Measurements from ENCODE around the gene CIT. TPM values are rescaled to one million over a fixed set of nuclear protein-coding genes. Genes with fewer than 3 reads are reported as not detected.
A peak's percentile ranks its signal among the peaks of the same experiment; 100 is the strongest.

CIT gene
- total RNA-seq, 1 experiment from 2014 or later, result 58.9 TPM

- Histone ChIP-seq H4K20me1 (ENCODE audit: low read length) (no peaks in the 10 kb centered on the region), H3K4me3 (ENCODE audit: low read length) (no peak overlapping the region), H3K9ac (ENCODE audit: low read length) (no peak overlapping the region), H3K36me3 (ENCODE audit: low read depth, low read length) (peaks cover 23% of the 10 kb centered on the region; the same call in 1 of the 2 replicates), H3K4me1 (ENCODE audit: insufficient read depth, low read length) (peaks cover 10% of the 10 kb centered on the region), H3K27ac (ENCODE audit: low read length) (no peak overlapping the region), H3K4me2 (ENCODE audit: low read length) (no peak overlapping the region), H3K9me2 (replicated peaks; ENCODE audit: low read length) (no peaks in the 10 kb centered on the region), H2AFZ (ENCODE audit: low read length) (no peak overlapping the region), H3K27me3 (ENCODE audit: low read length) (no peaks in the 10 kb centered on the region), H3K9me3 (ENCODE audit: low read length) (no peaks in the 10 kb centered on the region), H3F3A (ENCODE audit: low read length, unreplicated experiment) (no peaks in the 10 kb centered on the region), H3K79me2 (ENCODE audit: low read length) (no peaks in the 10 kb centered on the region)
- TF ChIP-seq CTCF (conservative IDR thresholded peaks at IDR 0.05; ENCODE audit: low read depth, low read length), result no peak
- TF ChIP-seq EZH2phosphoT487 (IDR thresholded peaks at IDR 0.05; ENCODE audit: borderline replicate concordance, low read length), result no peak
- TF ChIP-seq EZH2 (IDR thresholded peaks at IDR 0.05; ENCODE audit: low read length, unreplicated experiment), result no peak
- intact Hi-C loops (cut with micrococcal nuclease), result no loop called here
- BruUV-seq (replicated peaks), result TSS peak; percentile 24
- DNase-seq (no peak), ATAC-seq (no peak)
- POLR2A ChIA-PET (ENCODE audit: unreplicated experiment), result no interaction called here
- CTCF ChIA-PET, result no interaction called here
Observed at GRCh38 chr12:119686355-119686754, 190.8 kb downstream of the CIT start.

- Histone ChIP-seq H3K4me2 (ENCODE audit: low read length) (no peak overlapping the region), H3F3A (ENCODE audit: low read length, unreplicated experiment) (no peaks in the 10 kb centered on the region), H3K79me2 (ENCODE audit: low read length) (no peaks in the 10 kb centered on the region), H3K9me2 (replicated peaks; ENCODE audit: low read length) (no peaks in the 10 kb centered on the region), H4K20me1 (ENCODE audit: low read length) (no peaks in the 10 kb centered on the region), H3K4me1 (ENCODE audit: insufficient read depth, low read length) (peaks cover 10% of the 10 kb centered on the region), H3K27me3 (ENCODE audit: low read length) (no peaks in the 10 kb centered on the region), H3K9me3 (ENCODE audit: low read length) (no peaks in the 10 kb centered on the region), H3K9ac (ENCODE audit: low read length) (no peak overlapping the region), H2AFZ (ENCODE audit: low read length) (no peak overlapping the region), H3K27ac (ENCODE audit: low read length) (no peak overlapping the region), H3K4me3 (ENCODE audit: low read length) (no peak overlapping the region), H3K36me3 (ENCODE audit: low read depth, low read length) (peaks cover 30% of the 10 kb centered on the region)
- CTCF ChIA-PET, result no interaction called here
- TF ChIP-seq EZH2phosphoT487 (IDR thresholded peaks at IDR 0.05; ENCODE audit: borderline replicate concordance, low read length) (no peak), CTCF (conservative IDR thresholded peaks at IDR 0.05; ENCODE audit: low read depth, low read length) (no peak), EZH2 (IDR thresholded peaks at IDR 0.05; ENCODE audit: low read length, unreplicated experiment) (no peak)
- POLR2A ChIA-PET (ENCODE audit: unreplicated experiment), result no interaction called here
- no TSS peak for BruUV-seq (replicated peaks)
- ATAC-seq (no peak), DNase-seq (no peak)
- intact Hi-C loops (cut with micrococcal nuclease), result no loop called here
Observed at GRCh38 chr12:119685375-119685774, 191.7 kb downstream of the CIT start.

- Histone ChIP-seq H3K9me3 (ENCODE audit: low read length) (no peaks in the 10 kb centered on the region), H3K27ac (ENCODE audit: low read length) (no peak overlapping the region), H4K20me1 (ENCODE audit: low read length) (no peaks in the 10 kb centered on the region), H3K9ac (ENCODE audit: low read length) (no peak overlapping the region), H3K27me3 (ENCODE audit: low read length) (no peaks in the 10 kb centered on the region), H3K4me3 (ENCODE audit: low read length) (no peak overlapping the region), H3F3A (ENCODE audit: low read length, unreplicated experiment) (no peaks in the 10 kb centered on the region), H3K9me2 (replicated peaks; ENCODE audit: low read length) (no peaks in the 10 kb centered on the region), H3K4me2 (ENCODE audit: low read length) (no peak overlapping the region), H3K79me2 (ENCODE audit: low read length) (no peaks in the 10 kb centered on the region), H3K4me1 (ENCODE audit: insufficient read depth, low read length) (peaks cover 10% of the 10 kb centered on the region), H2AFZ (ENCODE audit: low read length) (no peak overlapping the region), H3K36me3 (ENCODE audit: low read depth, low read length) (peaks cover 30% of the 10 kb centered on the region)
- intact Hi-C loops (cut with micrococcal nuclease), result no loop called here
- no TSS peak for BruUV-seq (replicated peaks)
- CTCF ChIA-PET, result no interaction called here
- no peak for ATAC-seq
- no peak for DNase-seq
- TF ChIP-seq CTCF (conservative IDR thresholded peaks at IDR 0.05; ENCODE audit: low read depth, low read length), result no peak
- TF ChIP-seq EZH2 (IDR thresholded peaks at IDR 0.05; ENCODE audit: low read length, unreplicated experiment), result no peak
- no peak for TF ChIP-seq EZH2phosphoT487 (IDR thresholded peaks at IDR 0.05; ENCODE audit: borderline replicate concordance, low read length)
- POLR2A ChIA-PET (ENCODE audit: unreplicated experiment), result no interaction called here
Observed at GRCh38 chr12:119684711-119685369, 192.3 kb downstream of the CIT start.
